ENCODE results near the gene ITFG2.

- TF ChIP-seq EZH2phosphoT487 (IDR thresholded peaks at IDR 0.05; ENCODE audit: borderline replicate concordance, low read length): no peak
- TF ChIP-seq CTCF (IDR thresholded peaks at IDR 0.05; ENCODE audit: low read depth, low read length, poor library complexity, severe bottlenecking): no peak
These were observed 48.1 kb upstream of the ITFG2 start for GRCh38 chr12:2764398-2764797.

All from DOHH2 (cell line).